Hepatocyte (in vitro differentiated cells): ENCODE results near the gene HSD17B2.

Experiments
- EZH2phosphoT487 ChIP-seq: fragments of 200-600 bp; sonication (generic); IDR thresholded peaks from one replicate; pipeline ENCODE4 v1.6.1; 2018; ENCODE audit warnings: antibody characterized with exemption, mild to moderate bottlenecking, low read depth, moderate library complexity; ENCODE audit not compliant: unreplicated experiment, severe bottlenecking
- TF ChIP-seq, protein P1 (sequence below): fragments of 200-600 bp; sonication (generic); IDR thresholded peaks from 2 replicates; pipeline ENCODE4 v1.5.1; 2016; ENCODE audit warnings: antibody characterized with exemption, mild to moderate bottlenecking; ENCODE audit not compliant: poor library complexity

- TF ChIP-seq, protein P1, sequence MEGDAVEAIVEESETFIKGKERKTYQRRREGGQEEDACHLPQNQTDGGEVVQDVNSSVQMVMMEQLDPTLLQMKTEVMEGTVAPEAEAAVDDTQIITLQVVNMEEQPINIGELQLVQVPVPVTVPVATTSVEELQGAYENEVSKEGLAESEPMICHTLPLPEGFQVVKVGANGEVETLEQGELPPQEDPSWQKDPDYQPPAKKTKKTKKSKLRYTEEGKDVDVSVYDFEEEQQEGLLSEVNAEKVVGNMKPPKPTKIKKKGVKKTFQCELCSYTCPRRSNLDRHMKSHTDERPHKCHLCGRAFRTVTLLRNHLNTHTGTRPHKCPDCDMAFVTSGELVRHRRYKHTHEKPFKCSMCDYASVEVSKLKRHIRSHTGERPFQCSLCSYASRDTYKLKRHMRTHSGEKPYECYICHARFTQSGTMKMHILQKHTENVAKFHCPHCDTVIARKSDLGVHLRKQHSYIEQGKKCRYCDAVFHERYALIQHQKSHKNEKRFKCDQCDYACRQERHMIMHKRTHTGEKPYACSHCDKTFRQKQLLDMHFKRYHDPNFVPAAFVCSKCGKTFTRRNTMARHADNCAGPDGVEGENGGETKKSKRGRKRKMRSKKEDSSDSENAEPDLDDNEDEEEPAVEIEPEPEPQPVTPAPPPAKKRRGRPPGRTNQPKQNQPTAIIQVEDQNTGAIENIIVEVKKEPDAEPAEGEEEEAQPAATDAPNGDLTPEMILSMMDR: no peak
- TF ChIP-seq EZH2phosphoT487: no peak
Measured at GRCh38 chr16:82079892-82080291, 44.8 kb downstream of the HSD17B2 start.
